HepG2 (cell line): ENCODE results near the gene MS4A10. TPM values are rescaled to one million over a fixed set of nuclear protein-coding genes. Genes with fewer than 3 reads are reported as not detected.

ENCODE experiments used
- ATAC-seq: fragments of 200-7000 bp; cut with Tn5 transposase; 3 replicates; pipeline ENCODE4 v1.9.1; 2020; ENCODE audit warnings: mild to moderate bottlenecking, moderate library complexity
- BruUV-seq: library from RNA; stranded (reverse); fragments of 400-500 nt; replicated peaks from 2 replicates; lab custom pipeline; 2021; lab: Mats Ljungman, UMichigan
- CTCF ChIA-PET: fragments of 300-600 bp; formaldehyde crosslinking; extraction: SDS; loops from one replicate; lab custom pipeline; 2021; ENCODE audit warnings: low total read pairs, inconsistent platforms, low intra/inter-chr PET ratio; lab: Yijun Ruan, JAX
- POLR2A ChIA-PET: fragments of 350-600 bp; sonication (Branson Sonifier 250); formaldehyde crosslinking; loops from one replicate; lab custom pipeline; 2020; ENCODE audit warnings: antibody characterized with exemption, inconsistent platforms; lab: Yijun Ruan, JAX
- DNase-seq: peaks from one replicate; pipeline ENCODE4 v3.0.0-alpha.2; 2015; ENCODE audit warnings: low spot score
- FAIRE-seq: peaks from 3 replicates; lab custom pipeline; 2011; peaks lifted over from hg19 to GRCh38; lab: Jason Lieb, UNC
- H2AFZ ChIP-seq: one replicate; pipeline ENCODE4 v1.6.1; 2011; ENCODE audit warnings: low read length, inconsistent platforms
- H3K27ac ChIP-seq: fragments of 300-600 bp; 3 replicates; pipeline ENCODE4 v1.8.0; 2011; ENCODE audit warnings: mixed run types, mild to moderate bottlenecking, mixed read lengths, low read length, inconsistent platforms; ENCODE audit not compliant: insufficient read depth; ENCODE audit errors: extremely low read length
- H3K27me3 ChIP-seq, 2 experiments: fragments of 200-600 bp in 1 of 2; 2 replicates in 1 of 2; 3 replicates in 1 of 2; pipeline versions ENCODE4 v1.6.0 to v1.8.0; 2011; ENCODE audit warnings: low read length in 2 of 2, mild to moderate bottlenecking in 2 of 2, moderate library complexity in 2 of 2, inconsistent platforms in 1 of 2; ENCODE audit not compliant: insufficient read depth in 2 of 2, control insufficient read depth in 1 of 2
- H3K36me3 ChIP-seq, 2 experiments: fragments of 200-600 bp in 1 of 2; replicated peaks in 1 of 2; 2 replicates in 1 of 2; 3 replicates in 1 of 2; pipeline versions ENCODE4 v1.5.1 to v1.8.0; 2011; ENCODE audit warnings: low read length in 2 of 2, inconsistent platforms in 1 of 2; ENCODE audit not compliant: insufficient read depth in 2 of 2, control insufficient read depth in 1 of 2
- H3K4me1 ChIP-seq: 2 replicates; pipeline ENCODE4 v1.5.1; 2012; ENCODE audit warnings: low read length, inconsistent platforms; ENCODE audit not compliant: insufficient read depth
- H3K4me2 ChIP-seq: 2 replicates; pipeline ENCODE4 v1.6.0; 2011; ENCODE audit warnings: low read depth, low read length, inconsistent platforms
- H3K4me3 ChIP-seq, 3 experiments: fragments of 200-600 bp in 1 of 3; sonication (generic), shearing (Covaris generic) in 1 of 3; replicated peaks in 1 of 3; 2 replicates each; pipeline ENCODE4 v1.5.1; 2011 to 2016; ENCODE audit warnings: low read length in 3 of 3, inconsistent platforms in 2 of 3, low read depth in 2 of 3, mild to moderate bottlenecking in 2 of 3, control low read depth in 1 of 3, mixed read lengths in 1 of 3; ENCODE audit not compliant: insufficient read depth in 1 of 3
- H3K79me2 ChIP-seq: one replicate; pipeline ENCODE4 v1.6.1; 2011; ENCODE audit warnings: low read length, inconsistent platforms; ENCODE audit not compliant: insufficient read depth
- H3K9ac ChIP-seq: 2 replicates; pipeline ENCODE4 v1.6.0; 2011; ENCODE audit warnings: mild to moderate bottlenecking, low read depth, low read length, inconsistent platforms; ENCODE audit not compliant: insufficient read depth
- H3K9me3 ChIP-seq: 2 replicates; pipeline ENCODE4 v1.5.1; 2012; ENCODE audit warnings: mild to moderate bottlenecking, low read length
- H4K20me1 ChIP-seq: 2 replicates; pipeline ENCODE4 v1.6.0; 2011; ENCODE audit warnings: inconsistent platforms, mild to moderate bottlenecking, low read length, moderate library complexity; ENCODE audit not compliant: insufficient read depth
- CENPX ChIP-seq: sonication (generic); formaldehyde crosslinking; IDR thresholded peaks from 2 replicates; pipeline ENCODE4 v1.9.0; 2021; ENCODE audit warnings: mild to moderate bottlenecking, missing genetic modification reagents, moderate library complexity
- GMEB2 ChIP-seq: IDR thresholded peaks from 2 replicates; pipeline ENCODE4 v1.6.1; 2016; ENCODE audit warnings: missing biosample characterization, missing genetic modification reagents, low read depth
- HNRNPL ChIP-seq: fragments of 200-400 bp; formaldehyde crosslinking; IDR thresholded peaks from 2 replicates; pipeline ENCODE4 v1.6.1; 2017; ENCODE audit warnings: mild to moderate bottlenecking, low read depth, low read length
- MAX ChIP-seq: IDR thresholded peaks from 2 replicates; pipeline ENCODE4 v1.6.1; 2012; ENCODE audit warnings: inconsistent platforms
- NONO ChIP-seq, 2 experiments: fragments of 450-650 bp in 1 of 2; sonication (generic) in 1 of 2; formaldehyde crosslinking in 1 of 2; IDR thresholded peaks in 1 of 2; conservative IDR thresholded peaks in 1 of 2; 2 replicates each; pipeline versions ENCODE4 v1.6.1 to v1.8.0; 2017 to 2022; ENCODE audit warnings: mild to moderate bottlenecking in 1 of 2, missing genetic modification reagents in 1 of 2, moderate library complexity in 1 of 2
- RFXAP ChIP-seq: sonication (generic); formaldehyde crosslinking; IDR thresholded peaks from 2 replicates; pipeline ENCODE4 v1.4.0; 2020; ENCODE audit warnings: missing genetic modification reagents, borderline replicate concordance
- SMARCC2 ChIP-seq: fragments of 450-650 bp; IDR thresholded peaks from 2 replicates; pipeline ENCODE4 v1.6.1; 2017; ENCODE audit warnings: antibody characterized with exemption, mild to moderate bottlenecking
- SPEN ChIP-seq: sonication (generic); formaldehyde crosslinking; IDR thresholded peaks from 2 replicates; pipeline ENCODE4 v1.5.1; 2020; ENCODE audit warnings: low read depth, mild to moderate bottlenecking, missing genetic modification reagents
- THAP8 ChIP-seq: sonication (generic); formaldehyde crosslinking; IDR thresholded peaks from 2 replicates; pipeline ENCODE4 v1.5.1; 2020; ENCODE audit warnings: missing genetic modification reagents, mild to moderate bottlenecking, borderline replicate concordance
- ZFYVE20 ChIP-seq: sonication (generic); formaldehyde crosslinking; IDR thresholded peaks from 2 replicates; pipeline ENCODE4 v1.8.0; 2023; ENCODE audit warnings: low read depth, mild to moderate bottlenecking, moderate library complexity, missing genetic modification reagents, borderline replicate concordance
- ZNF281 ChIP-seq: sonication (generic); formaldehyde crosslinking; IDR thresholded peaks from 2 replicates; pipeline ENCODE4 v1.4.0; 2020; ENCODE audit warnings: missing genetic modification reagents, borderline replicate concordance
- ZNF331 ChIP-seq: sonication (generic); formaldehyde crosslinking; IDR thresholded peaks from 2 replicates; pipeline ENCODE4 v1.4.0; 2020; ENCODE audit warnings: missing genetic modification reagents
- ZNF451 ChIP-seq: sonication (generic); formaldehyde crosslinking; IDR thresholded peaks from 2 replicates; pipeline ENCODE4 v1.5.0; 2020; ENCODE audit warnings: mild to moderate bottlenecking, missing genetic modification reagents
- ZNF615 ChIP-seq: sonication (generic); formaldehyde crosslinking; IDR thresholded peaks from 2 replicates; pipeline ENCODE4 v1.5.0; 2020; ENCODE audit warnings: mild to moderate bottlenecking, missing genetic modification reagents, borderline replicate concordance
- ZNF639 ChIP-seq: conservative IDR thresholded peaks from 2 replicates; pipeline ENCODE4 v1.6.1; 2018; ENCODE audit warnings: missing genetic modification reagents
- ZNF768 ChIP-seq: sonication (generic); formaldehyde crosslinking; IDR thresholded peaks from 2 replicates; pipeline ENCODE4 v1.4.0; 2020; ENCODE audit warnings: missing genetic modification reagents
- WGBS: methylation state at CpG from one replicate; pipeline ENCODE4 v1.1.6; 2017; ENCODE audit warnings: low lambda C conversion rate; 5-methylcytosine and 5-hydroxymethylcytosine counted together
- in situ Hi-C: cut with HindIII; loops from 2 replicates; pipeline ENCODE4 v1.10.0; 2017; ENCODE audit warnings: low pct_unique_long_range_greater_than_20kb; ENCODE audit not compliant: extremely low pct_ligation_motif_present
- intact Hi-C: fragments of 100-400 bp; cut with micrococcal nuclease; formaldehyde crosslinking; loops from one replicate; pipeline ENCODE4 v1.10.0; 2022; ENCODE audit not compliant: unreplicated experiment
- polyA plus RNA-seq, 8 experiments: library from polyadenylated mRNA; depleted of rRNA in 3 of 8; stranded (reverse) in 7 of 8; unstranded in 1 of 8; fragments of >200 nt; fragmentation: Illumina TruSeq in 4 of 8; extraction: Trizol in 4 of 8; gene quantifications; 2 replicates each; pipeline versions ENCODE4 v1.2.1 to v1.2.3, GENCODE V29; 2011 to 2016; ENCODE audit warnings: low read depth in 4 of 8, missing spikeins in 1 of 8, mixed read lengths in 1 of 8; ENCODE audit not compliant: insufficient read depth in 1 of 8
- total RNA-seq, 5 experiments: library from RNA; depleted of rRNA; stranded (reverse); fragments of >200 nt; fragmentation: Illumina TruSeq; extraction: Trizol; gene quantifications; 2 replicates each; pipeline ENCODE4 v1.2.3, GENCODE V29; 2016; ENCODE audit warnings: low read depth in 1 of 5

The MS4A10 gene
- total and polyA plus RNA-seq, 2 of the 13 experiments (the other 11 are each of a cell fraction or from before 2014, with no cell fraction given) = not detected

- peak; percentile 72 for FAIRE-seq
- Histone ChIP-seq H3K79me2 (peaks cover 44% of the 10 kb centered on the region), H3K27me3 (no peaks in the 10 kb centered on the region; a peak in 1 of 5 replicates), H3K9me3 (no peaks in the 10 kb centered on the region), H3K4me3 (peak within 1 kb of the TSS; percentile 80 to 97 (median 88)), H2AFZ (peak within 1 kb of the TSS; percentile 75), H4K20me1 (peaks cover 13% of the 10 kb centered on the region; the same call in 1 of the 2 replicates), H3K4me2 (peak within 1 kb of the TSS; percentile 86), H3K27ac (peak within 1 kb of the TSS; percentile 68), H3K4me1 (peaks cover 41% of the 10 kb centered on the region), H3K36me3 (peaks cover 2 to 4% of the 10 kb centered on the region in 2 experiments; a peak in 3 of 5 replicates), H3K9ac (peak within 1 kb of the TSS; percentile 86)
- peak; percentile 86 for DNase-seq
- WGBS = 8% methylated on average over 23 of the region's 57 CpGs
- TSS peak; percentile 70 for BruUV-seq
- in situ Hi-C loops (no loop called here), intact Hi-C loops (no loop called here)
- POLR2A ChIA-PET = interaction anchor here (1.0 to 1.2 kb wide), 3 partner anchors 13 to 39 kb away, joined by 3 to 4 read pairs (median 4); partner anchors contain the start of gene PTGDR2
- CTCF ChIA-PET = no interaction called here
- peak; percentile 46 for ATAC-seq
- TF ChIP-seq MAX = peak; percentile 100
- no peak for TF ChIP-seq CENPX (CRISPR knock-in tag)
- no peak for TF ChIP-seq ZFYVE20 (CRISPR knock-in tag)
- TF ChIP-seq ZNF281 (CRISPR knock-in tag) = peak; percentile 88; the same call in 1 of the 2 replicates
- TF ChIP-seq ZNF451 (CRISPR knock-in tag) = no peak
- peak; percentile 40; the same call in 1 of the 2 replicates for TF ChIP-seq ZNF768 (CRISPR knock-in tag)
- peak; percentile 64; the same call in 1 of the 2 replicates for TF ChIP-seq GMEB2
- no peak for TF ChIP-seq SMARCC2
- TF ChIP-seq ZNF639 (CRISPR knock-in tag) = peak; percentile 78
- TF ChIP-seq ZNF331 (CRISPR knock-in tag) = peak; percentile 89
- TF ChIP-seq NONO (IDR thresholded peaks at IDR 0.05) = no peak
- peak; percentile 97 for TF ChIP-seq NONO (CRISPR knock-in tag; conservative IDR thresholded peaks at IDR 0.05)
- no peak for TF ChIP-seq THAP8 (CRISPR knock-in tag)
- TF ChIP-seq RFXAP (CRISPR knock-in tag) = peak; percentile 98
- TF ChIP-seq ZNF615 (CRISPR knock-in tag) = no peak
- peak; percentile 91 for TF ChIP-seq SPEN (CRISPR knock-in tag)
- no peak for TF ChIP-seq HNRNPL
Measured at GRCh38 chr11:60841797-60842667, 56.9 kb downstream of the MS4A10 start, which contains the start of gene CCDC86. TSS of gene CCDC86 (plus strand) at chr11:60842113. CDS start at chr11:60842125, 12 bp downstream.
